Measurements from ENCODE around the gene VPS18.

Gene VPS18

GRCh38 chr15:40899536-40900207 lies 5.4 kb downstream of the VPS18 start:
- H3K4me3 ChIP-seq (ENCODE audit: low read depth, low read length), result no peak overlapping the region
- in situ Hi-C loops (cut with HindIII; ENCODE audit: low sequenced_read_pairs), result no loop called here
- DNase-seq (ENCODE audit: low read depth, low spot score), result no peak
- no peak for TF ChIP-seq CTCF (IDR thresholded peaks at IDR 0.05; ENCODE audit: low read depth, low read length)

GRCh38 chr15:40900256-40901052 lies 6.2 kb downstream of the VPS18 start:
- in situ Hi-C loops (cut with HindIII; ENCODE audit: low sequenced_read_pairs), result no loop called here
- no peak for DNase-seq (ENCODE audit: low read depth, low spot score)
- no peak for TF ChIP-seq CTCF (IDR thresholded peaks at IDR 0.05; ENCODE audit: low read depth, low read length)
- no peak overlapping the region for H3K4me3 ChIP-seq (ENCODE audit: low read depth, low read length)

- H3K4me3 ChIP-seq (ENCODE audit: low read depth, low read length), result no peak overlapping the region
- no peak for DNase-seq (ENCODE audit: low read depth, low spot score)
- in situ Hi-C loops (cut with HindIII; ENCODE audit: low sequenced_read_pairs), result no loop called here
- TF ChIP-seq CTCF (IDR thresholded peaks at IDR 0.05; ENCODE audit: low read depth, low read length), result no peak
Observed at GRCh38 chr15:40901053-40901443, 6.8 kb downstream of the VPS18 start.

GRCh38 chr15:40902605-40903561 lies 8.6 kb downstream of the VPS18 start:
- DNase-seq (ENCODE audit: low read depth, low spot score), result no peak
- TF ChIP-seq CTCF (IDR thresholded peaks at IDR 0.05; ENCODE audit: low read depth, low read length), result no peak
- H3K4me3 ChIP-seq (ENCODE audit: low read depth, low read length), result no peak overlapping the region
- in situ Hi-C loops (cut with HindIII; ENCODE audit: low sequenced_read_pairs), result no loop called here

- in situ Hi-C loops (cut with HindIII; ENCODE audit: low sequenced_read_pairs), result no loop called here
- TF ChIP-seq CTCF (IDR thresholded peaks at IDR 0.05; ENCODE audit: low read depth, low read length), result no peak
- H3K4me3 ChIP-seq (ENCODE audit: low read depth, low read length), result no peak overlapping the region
- DNase-seq (ENCODE audit: low read depth, low spot score), result no peak
Observed at GRCh38 chr15:40904552-40905201, 10.4 kb downstream of the VPS18 start.
